ENCODE measurements around the gene FNDC11.
"Not testable (repeated sequence)": the region's sequence is repeated elsewhere in the genome, so short reads cannot be mapped to it uniquely, and the experiment has no call there.

Gene FNDC11

GRCh38 chr20:63566395-63567135 lies 12.6 kb downstream of the FNDC11 start:
- DNase-seq (ENCODE audit: low read depth in 2 of 2): no peak

GRCh38 chr20:63567136-63567385 lies 13.1 kb downstream of the FNDC11 start:
- DNase-seq (ENCODE audit: low read depth in 2 of 2): no peak

GRCh38 chr20:63567386-63568169 lies 13.6 kb downstream of the FNDC11 start:
- DNase-seq (ENCODE audit: low read depth in 2 of 2): peak in 1 of 2 donors; percentile 53

- no peak for DNase-seq (ENCODE audit: low read depth in 2 of 2)
These were observed 14.4 kb downstream of the FNDC11 start for GRCh38 chr20:63568170-63568981.

- DNase-seq (ENCODE audit: low read depth in 2 of 2): no peak
These were observed 15.3 kb downstream of the FNDC11 start for GRCh38 chr20:63568986-63569949.

- DNase-seq (ENCODE audit: low read depth in 2 of 2): no peak
These were observed 16.5 kb downstream of the FNDC11 start for GRCh38 chr20:63570281-63571086.

- not testable (repeated sequence) for DNase-seq (ENCODE audit: low read depth in 2 of 2)
These were observed 17.1 kb downstream of the FNDC11 start for GRCh38 chr20:63571087-63571478.

GRCh38 chr20:63572071-63572787 lies 18.3 kb downstream of the FNDC11 start:
- no peak for DNase-seq (ENCODE audit: low read depth in 2 of 2)

- no peak for DNase-seq (ENCODE audit: low read depth in 2 of 2)
These were observed 19.1 kb downstream of the FNDC11 start for GRCh38 chr20:63572788-63573646.

GRCh38 chr20:63573647-63574131 lies 19.7 kb downstream of the FNDC11 start:
- DNase-seq (ENCODE audit: low read depth in 2 of 2): no peak

- DNase-seq (ENCODE audit: low read depth in 2 of 2): no peak
These were observed 20.3 kb downstream of the FNDC11 start, which contains the start of gene HELZ2 for GRCh38 chr20:63574156-63574828. HELZ2 (minus strand) TSS chr20:63574239; CDS start chr20:63572385, 1,854 bp downstream.

- no peak for DNase-seq (ENCODE audit: low read depth in 2 of 2)
These were observed 21.1 kb downstream of the FNDC11 start for GRCh38 chr20:63574829-63575743.

- no peak for DNase-seq (ENCODE audit: low read depth in 2 of 2)
These were observed 22.4 kb downstream of the FNDC11 start for GRCh38 chr20:63576311-63576710.

- DNase-seq (ENCODE audit: low read depth in 2 of 2): no peak
These were observed 23.4 kb downstream of the FNDC11 start for GRCh38 chr20:63577317-63577894.

GRCh38 chr20:63578224-63579016 lies 24.5 kb downstream of the FNDC11 start:
- DNase-seq (ENCODE audit: low read depth in 2 of 2): no peak

All from stimulated activated CD4-positive, alpha-beta T cell treated with anti-CD3 and anti-CD28 coated beads, Interleukin-15, amount 100 ng/mL, for 48 hours (primary cell).